HK-2 (cell line): ENCODE measurements around the gene PCYT2.

ENCODE experiments used
- DNase-seq: peaks from one replicate; pipeline ENCODE4 v3.0.0-alpha.2; 2018; ENCODE audit not compliant: unreplicated experiment

Gene PCYT2

GRCh38 chr17:81858967-81859905 lies 52.0 kb downstream of the PCYT2 start:
- no peak for DNase-seq

GRCh38 chr17:81858170-81858966 lies 52.8 kb downstream of the PCYT2 start:
- DNase-seq, result no peak

- no peak for DNase-seq
Measured at GRCh38 chr17:81854974-81855774, 56.0 kb downstream of the PCYT2 start.

- no peak for DNase-seq
Measured at GRCh38 chr17:81852237-81852636, 59.0 kb downstream of the PCYT2 start.

GRCh38 chr17:81851423-81851822 lies 59.8 kb downstream of the PCYT2 start:
- DNase-seq, result no peak
